HepG2 (cell line): ENCODE measurements around the gene MSL3B.

Source experiments
- DPF2 ChIP-seq: sonication (generic); formaldehyde crosslinking; IDR thresholded peaks from 2 replicates; pipeline ENCODE4 v1.4.0; 2020; ENCODE audit warnings: mild to moderate bottlenecking, low read depth, missing genetic modification reagents, borderline replicate concordance
- NRL ChIP-seq: sonication (generic); formaldehyde crosslinking; IDR thresholded peaks from 2 replicates; pipeline ENCODE4 v1.5.0; 2020; ENCODE audit warnings: missing genetic modification reagents, mild to moderate bottlenecking, moderate library complexity, borderline replicate concordance
- SMC3 ChIP-seq: IDR thresholded peaks from 2 replicates; pipeline ENCODE4 v1.6.1; 2011; ENCODE audit warnings: low read length, improper control_type of control experiment
- ZFP90 ChIP-seq: sonication (generic); formaldehyde crosslinking; IDR thresholded peaks from 2 replicates; pipeline ENCODE4 v1.8.0; 2022; ENCODE audit warnings: missing genetic modification reagents, mild to moderate bottlenecking, inconsistent platforms, borderline replicate concordance
- ZNF10 ChIP-seq: sonication (generic); formaldehyde crosslinking; IDR thresholded peaks from 2 replicates; pipeline ENCODE4 v1.4.0; 2020; ENCODE audit warnings: mild to moderate bottlenecking, low read depth, missing genetic modification reagents, borderline replicate concordance
- TF ChIP-seq, protein P1 (sequence below): sonication (generic); formaldehyde crosslinking; IDR thresholded peaks from 2 replicates; pipeline ENCODE4 v1.5.0; 2020; ENCODE audit warnings: mild to moderate bottlenecking, missing genetic modification reagents, moderate library complexity
- TF ChIP-seq, protein P2 (sequence below): sonication (generic); formaldehyde crosslinking; IDR thresholded peaks from 2 replicates; pipeline ENCODE4 v1.4.0; 2020; ENCODE audit warnings: missing genetic modification reagents

DNA sequence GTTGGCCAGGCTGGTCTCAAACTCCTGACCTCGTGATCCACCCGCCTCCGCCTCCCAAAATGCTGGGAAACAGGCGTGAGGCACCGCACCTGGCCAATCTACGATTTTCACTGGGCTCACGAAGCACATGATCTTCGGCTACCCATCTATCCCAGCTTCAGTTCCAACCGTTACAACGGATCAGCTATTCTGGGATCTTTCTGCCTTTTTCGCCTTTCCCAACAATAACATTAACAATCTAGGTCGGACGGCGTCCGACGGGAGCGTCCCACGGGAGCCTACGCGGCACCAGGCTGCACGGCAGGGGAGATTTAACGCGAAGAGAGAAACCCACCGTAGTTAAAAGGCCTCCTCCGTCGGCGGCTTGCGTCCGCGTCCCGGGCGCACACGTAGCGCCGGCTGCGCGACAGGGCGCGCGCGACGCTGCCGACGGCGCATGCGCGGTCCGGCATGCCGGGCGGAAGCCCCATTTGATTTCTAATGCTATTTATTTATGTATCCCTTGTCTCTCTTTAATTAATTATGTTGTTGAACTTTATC is at the start of gene MSL3B:
- TF ChIP-seq, protein P1, sequence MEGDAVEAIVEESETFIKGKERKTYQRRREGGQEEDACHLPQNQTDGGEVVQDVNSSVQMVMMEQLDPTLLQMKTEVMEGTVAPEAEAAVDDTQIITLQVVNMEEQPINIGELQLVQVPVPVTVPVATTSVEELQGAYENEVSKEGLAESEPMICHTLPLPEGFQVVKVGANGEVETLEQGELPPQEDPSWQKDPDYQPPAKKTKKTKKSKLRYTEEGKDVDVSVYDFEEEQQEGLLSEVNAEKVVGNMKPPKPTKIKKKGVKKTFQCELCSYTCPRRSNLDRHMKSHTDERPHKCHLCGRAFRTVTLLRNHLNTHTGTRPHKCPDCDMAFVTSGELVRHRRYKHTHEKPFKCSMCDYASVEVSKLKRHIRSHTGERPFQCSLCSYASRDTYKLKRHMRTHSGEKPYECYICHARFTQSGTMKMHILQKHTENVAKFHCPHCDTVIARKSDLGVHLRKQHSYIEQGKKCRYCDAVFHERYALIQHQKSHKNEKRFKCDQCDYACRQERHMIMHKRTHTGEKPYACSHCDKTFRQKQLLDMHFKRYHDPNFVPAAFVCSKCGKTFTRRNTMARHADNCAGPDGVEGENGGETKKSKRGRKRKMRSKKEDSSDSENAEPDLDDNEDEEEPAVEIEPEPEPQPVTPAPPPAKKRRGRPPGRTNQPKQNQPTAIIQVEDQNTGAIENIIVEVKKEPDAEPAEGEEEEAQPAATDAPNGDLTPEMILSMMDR, result no peak
- TF ChIP-seq SMC3 (no peak), DPF2 (no peak), ZFP90 (no peak), ZNF10 (CRISPR knock-in tag) (no peak), NRL (CRISPR knock-in tag) (no peak)
- TF ChIP-seq, protein P2, sequence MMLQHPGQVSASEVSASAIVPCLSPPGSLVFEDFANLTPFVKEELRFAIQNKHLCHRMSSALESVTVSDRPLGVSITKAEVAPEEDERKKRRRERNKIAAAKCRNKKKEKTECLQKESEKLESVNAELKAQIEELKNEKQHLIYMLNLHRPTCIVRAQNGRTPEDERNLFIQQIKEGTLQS, result no peak
